ENCODE data around the gene GBGT1. TPM values are rescaled to one million over a fixed set of nuclear protein-coding genes. Genes with fewer than 3 reads are reported as not detected.

GBGT1 gene
- total RNA-seq, 4 donors from 2014 or later: 0.15 to 10.3 (median 5.6) TPM

DNA sequence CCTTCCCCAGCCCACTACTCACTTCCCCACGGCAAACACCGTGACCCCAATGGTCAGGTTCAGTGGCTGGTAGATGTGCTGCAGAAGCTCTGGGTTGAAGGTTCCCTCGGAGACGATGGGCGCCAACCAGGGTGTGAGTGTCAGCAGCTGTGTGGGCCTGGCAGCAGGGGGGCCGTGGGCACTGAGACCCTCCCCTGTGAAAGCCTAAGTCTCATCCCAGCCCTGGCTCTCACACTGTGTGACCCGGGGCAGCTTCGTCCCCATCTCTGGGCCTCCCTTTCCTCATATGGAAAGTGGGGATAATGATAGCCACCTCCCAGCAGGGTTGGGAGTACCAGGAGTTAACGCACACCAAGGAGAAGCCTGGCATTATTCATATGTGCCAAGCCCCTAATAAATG, 8.6 kb downstream of the GBGT1 start:
- no peak for ATAC-seq
- no peaks in the 10 kb centered on the region for H3K36me3 ChIP-seq
- in situ Hi-C loops (cut with MboI; ENCODE audit: low sequenced_read_pairs in 4 of 4): loop anchor here in 1 of 4 donors (10.0 kb wide), 1 partner anchor 130 kb away; no protein-coding TSS in a partner anchor

DNA sequence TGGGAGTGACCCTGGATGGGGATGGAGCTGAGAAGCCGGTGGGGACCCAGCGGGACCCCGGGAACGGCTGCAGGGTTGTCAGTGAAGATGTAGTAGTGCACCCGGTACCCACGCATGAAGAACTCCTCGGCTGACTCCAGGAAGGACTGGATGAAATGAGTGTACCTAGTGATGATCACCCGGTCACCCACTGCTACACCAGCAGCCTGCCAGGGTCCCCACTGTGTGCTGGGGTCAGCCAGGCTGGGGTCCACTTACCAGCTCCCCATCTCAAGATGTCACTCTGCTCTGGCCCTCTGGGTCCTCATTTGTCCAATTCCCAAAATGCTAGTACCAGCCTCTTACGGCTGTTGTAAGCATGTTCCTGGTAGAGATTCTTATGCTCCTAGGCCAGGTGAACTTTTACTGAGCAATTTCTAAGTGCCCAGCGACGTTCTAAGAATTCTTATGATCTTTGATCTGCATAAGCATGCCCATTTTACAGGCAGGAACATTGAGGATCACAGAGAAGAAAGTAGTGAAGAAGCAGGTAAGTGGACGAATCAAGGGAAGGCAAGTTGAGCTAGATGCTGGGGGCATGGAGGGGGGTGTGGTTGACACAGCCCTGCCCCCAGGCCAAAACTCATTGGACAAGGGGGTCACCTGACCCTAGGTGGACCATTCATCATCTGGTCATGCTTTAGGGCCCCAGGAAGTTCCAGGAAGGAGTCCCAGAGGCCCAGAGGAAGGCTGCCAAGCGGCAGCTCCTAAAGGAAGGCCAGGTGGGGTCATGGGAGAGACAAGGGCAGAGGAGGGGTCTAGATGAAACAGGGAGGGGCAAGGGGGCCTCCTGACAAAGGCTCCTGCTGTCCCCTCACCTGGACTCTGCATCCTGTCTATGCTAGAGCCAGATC, 9.4 kb downstream of the GBGT1 start:
- H3K9me3 ChIP-seq: no peaks in the 10 kb centered on the region
- H3K27ac ChIP-seq: no peak overlapping the region
- no peaks in the 10 kb centered on the region for H3K27me3 ChIP-seq
- DNase-seq (no peak), ATAC-seq (no peak)
- in situ Hi-C loops (cut with MboI; ENCODE audit: low sequenced_read_pairs in 4 of 4): loop anchor here in 2 of 4 donors (5.0 to 10.0 kb wide), 2 partner anchors 117 to 130 kb away; no protein-coding TSS in a partner anchor
- TF ChIP-seq, protein P1, sequence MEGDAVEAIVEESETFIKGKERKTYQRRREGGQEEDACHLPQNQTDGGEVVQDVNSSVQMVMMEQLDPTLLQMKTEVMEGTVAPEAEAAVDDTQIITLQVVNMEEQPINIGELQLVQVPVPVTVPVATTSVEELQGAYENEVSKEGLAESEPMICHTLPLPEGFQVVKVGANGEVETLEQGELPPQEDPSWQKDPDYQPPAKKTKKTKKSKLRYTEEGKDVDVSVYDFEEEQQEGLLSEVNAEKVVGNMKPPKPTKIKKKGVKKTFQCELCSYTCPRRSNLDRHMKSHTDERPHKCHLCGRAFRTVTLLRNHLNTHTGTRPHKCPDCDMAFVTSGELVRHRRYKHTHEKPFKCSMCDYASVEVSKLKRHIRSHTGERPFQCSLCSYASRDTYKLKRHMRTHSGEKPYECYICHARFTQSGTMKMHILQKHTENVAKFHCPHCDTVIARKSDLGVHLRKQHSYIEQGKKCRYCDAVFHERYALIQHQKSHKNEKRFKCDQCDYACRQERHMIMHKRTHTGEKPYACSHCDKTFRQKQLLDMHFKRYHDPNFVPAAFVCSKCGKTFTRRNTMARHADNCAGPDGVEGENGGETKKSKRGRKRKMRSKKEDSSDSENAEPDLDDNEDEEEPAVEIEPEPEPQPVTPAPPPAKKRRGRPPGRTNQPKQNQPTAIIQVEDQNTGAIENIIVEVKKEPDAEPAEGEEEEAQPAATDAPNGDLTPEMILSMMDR (IDR thresholded peaks at IDR 0.05 in 4 of 5, conservative IDR thresholded peaks at IDR 0.05 in 1 of 5): no peak
- no peak for TF ChIP-seq POLR2A (IDR thresholded peaks at IDR 0.05)
- intact Hi-C loops (cut with DNase I; ENCODE audit: low total_unique reads): no loop called here
- H3K4me1 ChIP-seq: no peaks in the 10 kb centered on the region
- H3K36me3 ChIP-seq: no peaks in the 10 kb centered on the region
- no peak overlapping the region for H3K4me3 ChIP-seq

More for the DNA sequence above, 8.6 kb downstream of the GBGT1 start:
- intact Hi-C loops (cut with DNase I; ENCODE audit: low total_unique reads): no loop called here
- TF ChIP-seq, protein P1 (IDR thresholded peaks at IDR 0.05 in 4 of 5, conservative IDR thresholded peaks at IDR 0.05 in 1 of 5): no peak
- no peak for TF ChIP-seq POLR2A (IDR thresholded peaks at IDR 0.05)
- no peaks in the 10 kb centered on the region for H3K9me3 ChIP-seq
- no peak for DNase-seq
- no peak overlapping the region for H3K27ac ChIP-seq
- H3K27me3 ChIP-seq: no peaks in the 10 kb centered on the region
- no peaks in the 10 kb centered on the region for H3K4me1 ChIP-seq
- no peak overlapping the region for H3K4me3 ChIP-seq

DNA sequence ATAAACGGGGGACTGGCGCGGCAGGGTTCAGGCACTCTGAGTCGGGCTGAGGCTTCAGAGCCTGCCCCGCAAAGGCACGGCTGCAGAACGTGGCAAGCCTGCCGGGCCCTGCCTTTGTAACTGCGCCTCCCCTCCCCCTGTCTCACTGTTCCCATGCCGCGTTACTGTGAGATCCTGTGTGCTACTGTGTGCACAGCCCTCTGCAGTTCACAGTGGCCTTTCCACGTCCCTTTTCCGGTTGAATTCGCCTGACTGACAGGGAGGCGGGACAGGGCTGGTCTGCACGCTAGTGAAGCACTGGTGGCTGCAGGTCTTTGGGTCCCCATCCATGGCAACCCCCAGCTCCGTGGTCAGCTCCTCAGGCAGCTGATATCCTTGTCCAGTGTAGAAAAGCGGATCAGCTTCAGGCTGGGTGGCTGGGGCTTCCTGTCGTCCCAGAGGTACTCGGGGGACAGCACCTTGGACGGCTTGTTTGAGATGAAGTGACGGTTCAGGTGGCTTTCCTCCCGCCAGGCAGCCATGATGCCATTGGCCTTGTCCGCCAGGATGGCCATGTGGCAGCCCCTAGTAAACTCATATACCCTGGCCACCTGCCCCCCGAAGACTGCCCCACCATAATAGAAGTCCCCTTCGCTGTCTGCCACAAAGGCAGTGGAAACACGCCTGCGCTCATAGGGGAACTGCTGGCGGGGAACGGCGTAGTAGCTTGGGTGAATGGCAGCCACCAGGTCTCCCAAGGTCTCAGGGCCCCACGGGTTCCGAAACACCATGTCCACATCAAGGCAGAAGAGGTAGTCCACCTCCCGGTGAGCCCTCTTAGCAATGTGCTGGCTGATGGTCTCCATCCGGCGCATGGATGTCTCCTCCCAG, 10.3 kb downstream of the GBGT1 start:
- Histone ChIP-seq H3K4me3 (no peak overlapping the region), H3K9me3 (no peaks in the 10 kb centered on the region), H3K27me3 (no peaks in the 10 kb centered on the region), H3K36me3 (no peaks in the 10 kb centered on the region), H3K27ac (peak overlapping the region in 1 of 4 donors; percentile 25), H3K4me1 (peaks cover 1 to 2% of the 10 kb centered on the region in 2 donors)
- in situ Hi-C loops (cut with MboI; ENCODE audit: low sequenced_read_pairs in 4 of 4) (loop anchor here in 2 of 4 donors (5.0 to 10.0 kb wide), 2 partner anchors 116 to 129 kb away; no protein-coding TSS in a partner anchor), intact Hi-C loops (cut with DNase I; ENCODE audit: low total_unique reads) (no loop called here)
- TF ChIP-seq, protein P1 (IDR thresholded peaks at IDR 0.05 in 4 of 5, conservative IDR thresholded peaks at IDR 0.05 in 1 of 5): no peak
- ATAC-seq: no peak
- no peak for DNase-seq

DNA sequence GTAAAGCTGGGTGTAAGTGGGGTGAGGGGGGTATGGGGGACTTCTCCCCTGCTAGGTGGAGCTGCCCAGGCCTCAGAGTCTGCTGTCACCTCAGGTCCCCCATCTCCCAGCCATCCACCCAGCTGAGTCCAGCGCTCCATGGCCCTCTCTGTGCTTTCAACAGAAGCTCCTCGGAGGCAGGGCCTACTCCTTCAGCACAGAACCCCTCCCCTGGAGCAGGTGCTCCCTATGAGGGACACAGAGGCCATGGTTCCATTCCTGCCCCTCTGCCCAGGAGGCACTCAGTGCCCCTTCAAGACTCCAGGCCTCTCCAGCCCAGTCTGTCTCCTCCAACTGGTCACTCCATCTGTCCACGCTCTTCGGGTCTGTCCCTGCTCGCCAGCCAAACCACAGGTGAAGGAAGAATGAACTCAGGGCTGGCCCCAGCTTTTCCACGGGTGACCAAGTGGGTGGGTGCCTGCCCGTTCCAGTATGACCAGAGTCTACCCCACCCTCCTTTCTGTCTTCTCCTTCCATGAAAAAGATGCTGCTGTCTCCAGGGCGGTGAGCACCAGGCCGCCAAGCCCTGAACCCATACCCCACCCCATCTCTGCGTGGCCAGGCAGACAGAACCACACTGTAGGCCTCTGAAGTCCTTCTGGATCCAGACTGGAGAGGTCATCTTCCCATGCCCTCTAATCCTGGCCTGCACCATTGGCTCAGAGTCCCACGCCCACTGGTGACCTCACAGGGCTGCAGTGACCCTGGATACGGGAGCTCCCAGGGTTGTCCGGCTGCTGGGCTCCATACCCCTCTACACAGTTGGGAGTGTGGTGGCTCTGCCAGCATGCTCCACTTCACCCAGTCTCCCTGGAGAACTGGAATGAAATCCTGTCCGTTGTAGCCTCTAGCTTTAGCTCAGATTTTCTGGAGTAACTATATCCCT, 11.9 kb downstream of the GBGT1 start:
- Histone ChIP-seq H3K4me1 (peaks cover 15 to 18% of the 10 kb centered on the region in 2 donors), H3K36me3 (no peaks in the 10 kb centered on the region), H3K9me3 (no peaks in the 10 kb centered on the region), H3K27ac (peak overlapping the region in 3 of 4 donors; percentile 15 to 29 (median 25)), H3K4me3 (no peak overlapping the region), H3K27me3 (no peaks in the 10 kb centered on the region)
- DNase-seq: no peak
- no peak for TF ChIP-seq POLR2A (IDR thresholded peaks at IDR 0.05)
- intact Hi-C loops (cut with DNase I; ENCODE audit: low total_unique reads) (no loop called here), in situ Hi-C loops (cut with MboI; ENCODE audit: low sequenced_read_pairs in 4 of 4) (loop anchor here in 2 of 4 donors (5.0 to 10.0 kb wide), 2 partner anchors 115 to 127 kb away; no protein-coding TSS in a partner anchor)
- ATAC-seq: no peak

All from gastrocnemius medialis (tissue), 4 donors.